ENCODE results near the gene PPP1R8.

PPP1R8 gene

DNA sequence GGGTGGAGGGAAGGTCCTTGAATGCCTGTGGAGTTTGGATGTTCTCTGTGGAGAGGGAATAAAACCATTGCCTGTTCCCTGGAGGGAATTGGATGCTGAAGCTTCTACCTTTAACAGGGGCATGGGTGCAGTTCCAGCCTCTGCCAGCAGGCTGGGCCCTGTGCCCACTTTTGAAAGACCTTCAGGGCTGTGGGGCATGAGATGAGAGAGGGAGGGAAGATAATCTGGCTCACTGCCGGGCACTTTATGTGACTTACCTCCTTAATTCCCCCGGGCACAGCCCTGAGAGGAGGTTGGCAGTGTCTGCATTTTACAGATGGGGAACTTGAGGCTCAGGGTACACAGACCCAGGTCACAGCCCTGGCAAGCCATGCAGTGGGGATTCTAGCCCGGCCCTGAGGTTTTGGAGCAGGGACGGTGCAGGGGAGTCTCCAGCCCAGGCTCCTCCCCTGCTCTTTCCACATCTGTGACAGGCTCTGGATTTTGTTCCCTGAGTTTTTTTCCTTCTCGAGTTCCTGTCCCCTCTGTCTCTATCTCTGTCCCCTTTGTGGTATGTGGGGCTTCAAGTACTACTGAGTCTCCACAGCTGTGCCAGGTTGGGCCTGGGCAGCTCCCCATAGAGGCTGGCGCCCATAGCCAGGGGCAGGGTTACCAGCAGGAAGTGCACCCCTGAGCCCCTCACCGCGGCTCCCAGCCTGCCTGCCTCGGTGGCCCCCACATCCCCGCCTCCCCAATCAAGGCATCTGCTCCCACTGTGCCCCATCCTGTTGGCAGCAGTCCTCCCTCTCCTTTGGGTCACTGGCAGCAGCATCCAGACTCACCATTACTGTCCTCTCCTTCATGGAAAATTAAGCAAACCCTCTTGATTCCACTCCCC is 27.7 kb downstream of the PPP1R8 start:
- H3K4me3 ChIP-seq (replicated peaks; ENCODE audit: low read depth, low read length): peak overlapping the region; percentile 23
- TF ChIP-seq, protein P1, sequence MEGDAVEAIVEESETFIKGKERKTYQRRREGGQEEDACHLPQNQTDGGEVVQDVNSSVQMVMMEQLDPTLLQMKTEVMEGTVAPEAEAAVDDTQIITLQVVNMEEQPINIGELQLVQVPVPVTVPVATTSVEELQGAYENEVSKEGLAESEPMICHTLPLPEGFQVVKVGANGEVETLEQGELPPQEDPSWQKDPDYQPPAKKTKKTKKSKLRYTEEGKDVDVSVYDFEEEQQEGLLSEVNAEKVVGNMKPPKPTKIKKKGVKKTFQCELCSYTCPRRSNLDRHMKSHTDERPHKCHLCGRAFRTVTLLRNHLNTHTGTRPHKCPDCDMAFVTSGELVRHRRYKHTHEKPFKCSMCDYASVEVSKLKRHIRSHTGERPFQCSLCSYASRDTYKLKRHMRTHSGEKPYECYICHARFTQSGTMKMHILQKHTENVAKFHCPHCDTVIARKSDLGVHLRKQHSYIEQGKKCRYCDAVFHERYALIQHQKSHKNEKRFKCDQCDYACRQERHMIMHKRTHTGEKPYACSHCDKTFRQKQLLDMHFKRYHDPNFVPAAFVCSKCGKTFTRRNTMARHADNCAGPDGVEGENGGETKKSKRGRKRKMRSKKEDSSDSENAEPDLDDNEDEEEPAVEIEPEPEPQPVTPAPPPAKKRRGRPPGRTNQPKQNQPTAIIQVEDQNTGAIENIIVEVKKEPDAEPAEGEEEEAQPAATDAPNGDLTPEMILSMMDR (IDR thresholded peaks at IDR 0.05; ENCODE audit: low read length, missing control alignments): no peak
- peak; percentile 90 for DNase-seq (ENCODE audit: low read depth)

DNA sequence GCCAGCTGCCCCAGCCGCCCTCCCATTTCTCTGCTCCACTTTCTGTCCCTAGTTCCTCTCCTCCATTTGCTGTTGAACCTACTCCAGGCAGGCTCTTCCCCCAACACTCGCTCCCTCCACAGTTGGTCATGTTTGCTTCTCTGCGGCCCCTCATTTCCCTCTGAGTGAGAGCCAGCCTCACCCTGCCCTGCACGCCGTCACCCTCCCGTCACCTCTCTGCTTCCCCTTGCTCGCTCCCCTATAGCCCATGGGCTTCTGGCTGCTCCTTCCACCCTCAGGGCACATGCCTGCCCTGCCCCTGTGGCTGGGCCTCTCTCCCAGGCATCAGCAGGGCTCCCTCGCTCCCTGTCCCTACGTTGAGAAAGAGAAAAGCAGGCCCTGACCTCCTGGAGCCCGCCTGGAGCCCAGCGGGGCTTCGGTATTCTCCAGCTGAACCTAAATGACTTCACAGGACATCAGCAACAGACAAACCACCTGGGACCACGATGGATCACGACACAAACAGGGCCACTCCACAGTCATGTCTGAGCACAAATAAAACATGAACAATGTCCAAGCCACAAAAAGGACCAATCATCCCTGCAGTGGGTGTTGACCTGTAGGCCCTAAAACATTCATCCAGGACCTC is 28.5 kb downstream of the PPP1R8 start:
- no peak for DNase-seq (ENCODE audit: low read depth)
- no peak overlapping the region for H3K4me3 ChIP-seq (replicated peaks; ENCODE audit: low read depth, low read length)

DNA sequence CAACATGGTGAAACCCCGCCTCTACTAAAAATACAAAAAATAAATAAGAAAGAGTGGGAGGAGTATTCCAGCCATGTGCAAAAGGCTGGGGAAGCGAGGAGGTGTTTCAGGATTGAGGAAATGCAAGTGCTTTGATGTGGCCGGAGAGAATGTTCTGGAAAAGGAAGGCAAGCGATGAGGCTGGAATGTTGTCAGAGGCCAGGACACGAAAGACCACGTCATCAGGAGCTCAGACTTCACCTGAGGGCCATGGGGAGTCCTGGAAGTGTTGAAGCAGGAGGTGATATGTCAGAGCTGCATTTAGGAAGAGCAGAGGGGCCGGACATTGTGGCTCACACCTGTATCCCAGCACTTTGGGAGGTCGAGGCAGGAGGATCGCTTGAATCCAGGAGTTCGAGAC is 30.9 kb downstream of the PPP1R8 start:
- no peak for DNase-seq (ENCODE audit: low read depth)

More for the DNA sequence above, 28.5 kb downstream of the PPP1R8 start:
- TF ChIP-seq, protein P1 (IDR thresholded peaks at IDR 0.05; ENCODE audit: low read length, missing control alignments): no peak

DNA sequence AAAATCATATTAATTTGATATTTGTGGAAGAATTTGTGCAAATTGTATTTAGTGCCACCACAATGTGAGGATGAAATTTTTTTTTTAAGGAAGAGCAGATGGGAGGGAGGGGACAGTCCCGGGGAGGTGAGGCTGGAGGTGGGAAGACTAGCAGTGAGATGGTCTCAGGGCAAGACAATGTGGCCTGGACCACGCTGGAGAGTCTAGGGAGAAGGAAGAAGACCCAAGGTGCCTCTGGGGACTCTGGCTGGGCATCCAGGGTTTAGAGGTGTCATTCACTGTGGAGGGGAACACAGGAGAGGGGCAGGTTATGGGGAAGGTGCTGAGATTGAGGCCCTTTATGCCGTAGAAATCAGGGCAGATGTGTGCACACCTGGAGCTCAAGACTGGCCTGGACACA is 31.4 kb downstream of the PPP1R8 start:
- no peak overlapping the region for H3K4me3 ChIP-seq (replicated peaks; ENCODE audit: low read depth, low read length)
- no peak for DNase-seq (ENCODE audit: low read depth)
- TF ChIP-seq, protein P1 (IDR thresholded peaks at IDR 0.05; ENCODE audit: low read length, missing control alignments): no peak

More for the DNA sequence above, 30.9 kb downstream of the PPP1R8 start:
- TF ChIP-seq, protein P1 (IDR thresholded peaks at IDR 0.05; ENCODE audit: low read length, missing control alignments): no peak
- H3K4me3 ChIP-seq (replicated peaks; ENCODE audit: low read depth, low read length): no peak overlapping the region

DNA sequence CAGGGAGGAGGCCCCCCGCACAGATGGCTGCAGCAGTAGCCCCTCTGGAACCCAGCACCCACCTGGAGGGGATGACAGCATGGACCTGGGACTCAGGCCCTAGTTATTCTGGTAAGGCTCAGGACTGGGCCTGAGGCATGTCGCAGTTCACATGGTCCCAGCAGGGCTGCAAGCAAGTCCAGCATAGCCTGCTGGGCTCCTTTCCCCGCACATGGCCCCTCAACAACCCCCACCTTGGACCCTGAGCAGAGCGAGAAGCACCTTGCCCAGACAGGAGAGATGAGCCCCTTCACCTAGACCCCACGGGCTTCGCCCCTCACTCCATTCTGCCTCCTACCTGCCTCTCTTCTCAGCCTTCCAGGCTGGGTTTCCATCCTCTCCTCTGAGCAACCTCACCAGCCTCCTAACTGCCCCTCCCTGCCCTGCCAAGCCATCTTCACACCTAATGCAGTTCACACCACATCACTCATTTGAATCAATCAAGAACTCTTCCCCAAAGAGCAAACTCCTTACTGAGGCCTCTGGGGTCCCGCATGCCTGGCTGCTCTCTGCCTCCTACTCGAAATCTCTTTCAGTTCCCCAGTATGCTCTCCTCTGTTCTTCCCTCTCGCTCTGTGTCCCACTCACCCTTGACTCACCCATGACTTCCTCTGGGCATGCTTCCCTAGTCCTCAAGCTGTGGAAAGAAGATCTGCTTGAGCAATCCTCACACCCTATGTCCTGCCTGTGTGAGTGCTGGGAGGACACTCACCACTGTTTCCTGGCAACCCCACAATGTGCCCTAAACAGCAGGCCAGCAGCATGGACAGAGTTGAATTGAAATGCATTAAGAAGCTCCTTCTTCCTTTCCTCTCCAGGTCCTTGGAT is 32.3 kb downstream of the PPP1R8 start:
- H3K4me3 ChIP-seq (replicated peaks; ENCODE audit: low read depth, low read length): no peak overlapping the region
- peak; percentile 99 for DNase-seq (ENCODE audit: low read depth)
- TF ChIP-seq, protein P1 (IDR thresholded peaks at IDR 0.05; ENCODE audit: low read length, missing control alignments): no peak

DNA sequence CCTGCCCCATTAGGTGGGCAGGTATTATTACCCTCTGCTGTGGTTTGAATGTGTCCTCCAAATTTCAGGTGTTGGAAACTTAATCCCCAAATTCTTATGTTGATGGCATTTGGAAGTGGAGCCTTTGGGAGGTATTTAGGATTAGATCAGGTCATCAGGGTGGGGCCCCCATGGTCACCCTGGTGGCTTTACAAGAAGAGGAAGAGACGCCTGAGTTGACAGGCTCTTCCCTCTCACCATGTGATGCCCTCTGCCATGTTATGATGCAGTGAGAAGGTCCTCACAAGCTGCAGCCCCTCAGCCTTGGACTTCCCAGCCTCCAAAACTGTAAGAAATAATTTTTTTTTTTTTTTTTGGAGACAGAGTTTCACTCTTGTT is 32.9 kb downstream of the PPP1R8 start:
- DNase-seq (ENCODE audit: low read depth): no peak
- no peak overlapping the region for H3K4me3 ChIP-seq (replicated peaks; ENCODE audit: low read depth, low read length)
- TF ChIP-seq, protein P1 (IDR thresholded peaks at IDR 0.05; ENCODE audit: low read length, missing control alignments): no peak
